H9 (cell line): ENCODE data around the gene EP300. TPM values are rescaled to one million over a fixed set of nuclear protein-coding genes. Genes with fewer than 3 reads are reported as not detected.

ENCODE experiments used
- DNase-seq: peaks from one replicate; pipeline ENCODE4 v3.0.0-alpha.2; 2017
- H2AFZ ChIP-seq: one replicate; pipeline ENCODE4 v1.6.1; 2013; ENCODE audit warnings: mild to moderate bottlenecking, low read length, control low read depth, moderate library complexity
- H2AK5ac ChIP-seq: 2 replicates; pipeline ENCODE4 v1.6.1; 2013; ENCODE audit warnings: low read length, control low read depth, mixed read lengths; ENCODE audit not compliant: insufficient read length
- H2BK120ac ChIP-seq: one replicate; pipeline ENCODE4 v1.6.1; 2013; ENCODE audit warnings: low read depth, mild to moderate bottlenecking, low read length, control low read depth, inconsistent platforms; ENCODE audit not compliant: poor library complexity, severe bottlenecking
- H2BK12ac ChIP-seq: 2 replicates; pipeline ENCODE4 v1.6.1; 2013; ENCODE audit warnings: low read length, control low read depth, mixed read lengths, low read depth; ENCODE audit not compliant: insufficient read length
- H2BK15ac ChIP-seq: 2 replicates; pipeline ENCODE4 v1.6.1; 2013; ENCODE audit warnings: low read depth, low read length, control low read depth
- H2BK20ac ChIP-seq: one replicate; pipeline ENCODE4 v1.6.1; 2013; ENCODE audit warnings: low read depth, mild to moderate bottlenecking, low read length, control low read depth, inconsistent platforms; ENCODE audit not compliant: poor library complexity, severe bottlenecking
- H2BK5ac ChIP-seq: 2 replicates; pipeline ENCODE4 v1.6.1; 2013; ENCODE audit warnings: low read length, control low read depth, mixed read lengths; ENCODE audit not compliant: insufficient read length
- H3K14ac ChIP-seq: 2 replicates; pipeline ENCODE4 v1.6.1; 2013; ENCODE audit warnings: low read length, control low read depth; ENCODE audit not compliant: insufficient read depth
- H3K18ac ChIP-seq: 2 replicates; pipeline ENCODE4 v1.6.1; 2013; ENCODE audit warnings: low read depth, mild to moderate bottlenecking, mixed read lengths, low read length, control low read depth; ENCODE audit not compliant: insufficient read length
- H3K23ac ChIP-seq: 2 replicates; pipeline ENCODE4 v1.6.1; 2013; ENCODE audit warnings: low read length, control low read depth, mixed read lengths, low read depth; ENCODE audit not compliant: insufficient read length
- H3K23me2 ChIP-seq: 2 replicates; pipeline ENCODE4 v1.6.1; 2013; ENCODE audit warnings: low read depth, mild to moderate bottlenecking, mixed read lengths, low read length, control low read depth; ENCODE audit not compliant: insufficient read length, poor library complexity, severe bottlenecking
- H3K27ac ChIP-seq: 2 replicates; pipeline ENCODE4 v1.5.1; 2013; ENCODE audit warnings: low read length, control low read depth, mixed read lengths, low read depth; ENCODE audit not compliant: insufficient read length
- H3K27me3 ChIP-seq: 2 replicates; pipeline ENCODE4 v1.6.1; 2013; ENCODE audit warnings: low read length, control low read depth, inconsistent platforms; ENCODE audit not compliant: insufficient read depth
- H3K4ac ChIP-seq: 2 replicates; pipeline ENCODE4 v1.6.1; 2013; ENCODE audit warnings: low read depth, mild to moderate bottlenecking, control low read depth, inconsistent platforms, low read length, moderate library complexity
- H3K4me1 ChIP-seq: 2 replicates; pipeline ENCODE4 v1.6.1; 2013; ENCODE audit warnings: low read length, control low read depth, inconsistent platforms; ENCODE audit not compliant: insufficient read depth
- H3K4me2 ChIP-seq: 2 replicates; pipeline ENCODE4 v1.6.1; 2013; ENCODE audit warnings: low read length, control low read depth, mixed read lengths; ENCODE audit not compliant: insufficient read length, insufficient read depth
- H3K56ac ChIP-seq: 2 replicates; pipeline ENCODE4 v1.6.1; 2013; ENCODE audit warnings: low read depth, mild to moderate bottlenecking, mixed read lengths, low read length, control low read depth; ENCODE audit not compliant: insufficient read length
- H3K79me1 ChIP-seq: 2 replicates; pipeline ENCODE4 v1.6.1; 2013; ENCODE audit warnings: low read depth, mild to moderate bottlenecking, moderate library complexity, low read length, control low read depth, inconsistent platforms; ENCODE audit not compliant: insufficient read depth, poor library complexity, severe bottlenecking
- H3K79me2 ChIP-seq: 2 replicates; pipeline ENCODE4 v1.6.1; 2013; ENCODE audit warnings: low read length, control low read depth, inconsistent platforms; ENCODE audit not compliant: insufficient read depth
- H3K9ac ChIP-seq: 2 replicates; pipeline ENCODE4 v1.6.1; 2013; ENCODE audit warnings: low read length, control low read depth, mixed read lengths; ENCODE audit not compliant: insufficient read length; ENCODE audit errors: extremely low read depth
- H3K9me3 ChIP-seq: one replicate; pipeline ENCODE4 v1.6.1; 2013; ENCODE audit warnings: low read depth, low read length, inconsistent platforms; ENCODE audit not compliant: control insufficient read depth
- H3T11ph ChIP-seq: one replicate; pipeline ENCODE4 v1.6.1; 2013; ENCODE audit warnings: mild to moderate bottlenecking, low read length, control low read depth, inconsistent platforms
- H4K20me1 ChIP-seq: one replicate; pipeline ENCODE4 v1.6.1; 2013; ENCODE audit not compliant: control insufficient read depth, insufficient read length, insufficient read depth
- H4K5ac ChIP-seq: 2 replicates; pipeline ENCODE4 v1.6.1; 2013; ENCODE audit warnings: low read depth, mild to moderate bottlenecking, mixed read lengths, low read length, control low read depth; ENCODE audit not compliant: insufficient read length
- H4K8ac ChIP-seq: replicated peaks from 2 replicates; pipeline ENCODE4 v1.6.1; 2013; ENCODE audit warnings: low read length, control low read depth, mixed read lengths, low read depth; ENCODE audit not compliant: insufficient read length
- H4K91ac ChIP-seq: 2 replicates; pipeline ENCODE4 v1.6.1; 2013; ENCODE audit warnings: low read depth, mild to moderate bottlenecking, moderate library complexity, mixed read lengths, low read length, control low read depth; ENCODE audit not compliant: insufficient read length
- H3K27ac Mint-ChIP-seq, 3 experiments: 2 replicates in 2 of 3; 3 replicates in 1 of 3; pipeline ENCODE4 v1.8.0; 2020 to 2021; ENCODE audit warnings: mixed read lengths in 3 of 3, mild to moderate bottlenecking in 1 of 3, moderate library complexity in 1 of 3
- H3K27me3 Mint-ChIP-seq: 2 replicates; pipeline ENCODE4 v1.8.0; 2021; ENCODE audit warnings: low read depth, mild to moderate bottlenecking, moderate library complexity, mixed read lengths
- H3K36me3 Mint-ChIP-seq, 3 experiments: 2 replicates in 2 of 3; 3 replicates in 1 of 3; pipeline ENCODE4 v1.8.0; 2020 to 2021; ENCODE audit warnings: low read depth in 3 of 3, mixed read lengths in 3 of 3; ENCODE audit not compliant: insufficient read depth in 1 of 3
- H3K4me1 Mint-ChIP-seq, 2 experiments: 2 replicates each; pipeline ENCODE4 v1.8.0; 2020; ENCODE audit warnings: mixed read lengths in 2 of 2
- H3K4me3 Mint-ChIP-seq, 2 experiments: 2 replicates in 1 of 2; 3 replicates in 1 of 2; pipeline ENCODE4 v1.8.0; 2020 to 2021; ENCODE audit warnings: mild to moderate bottlenecking in 2 of 2, mixed read lengths in 2 of 2, moderate library complexity in 1 of 2
- H3K9me3 Mint-ChIP-seq, 2 experiments: 2 replicates in 1 of 2; 3 replicates in 1 of 2; pipeline ENCODE4 v1.8.0; 2020; ENCODE audit warnings: mild to moderate bottlenecking in 2 of 2, mixed read lengths in 2 of 2, moderate library complexity in 1 of 2
- WGBS: extraction: QIAGEN DNeasy Blood & Tissue Kit; methylation state at CpG from one replicate; pipeline ENCODE4 v1.1.7; 2013; ENCODE audit warnings: missing lambda C conversion rate, low lambda C conversion rate, mixed read lengths; ENCODE audit not compliant: insufficient read length; ENCODE audit errors: extremely low coverage; 5-methylcytosine and 5-hydroxymethylcytosine counted together
- total RNA-seq: library from RNA; stranded (reverse); gene quantifications from 2 replicates; pipeline ENCODE4 v1.2.1, GENCODE V29; 2021
- TF ChIP-seq, protein P1 (sequence below): fragments of 200-600 bp; sonication (generic); conservative IDR thresholded peaks from 3 replicates; pipeline ENCODE4 v1.8.0; 2021; ENCODE audit warnings: antibody characterized with exemption, mild to moderate bottlenecking

Gene EP300
- total RNA-seq, 1 experiment from 2014 or later, result 136 TPM

DNA sequence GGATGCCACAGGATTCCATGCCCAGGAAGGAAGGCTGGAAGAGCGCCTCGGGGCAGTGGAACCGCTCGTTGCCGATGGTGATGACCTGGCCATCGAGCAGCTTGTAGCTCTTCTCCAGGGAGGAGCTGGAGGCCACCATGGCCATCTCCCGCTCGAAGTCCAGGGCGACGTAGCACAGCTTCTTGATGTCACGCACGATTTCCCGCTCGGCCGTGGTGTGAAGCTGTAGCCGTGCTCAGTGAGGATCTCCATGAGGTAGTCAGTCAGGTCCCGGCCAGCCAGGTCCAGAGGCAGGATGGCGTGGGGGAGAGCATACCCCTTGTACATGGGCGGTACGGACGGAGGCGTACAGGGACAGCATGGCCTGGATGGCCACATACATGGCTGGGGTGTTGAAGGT, 17.9 kb upstream of the EP300 start:
- Histone ChIP-seq H2AFZ (no peak overlapping the region), H3K9me3 (no peaks in the 10 kb centered on the region), H3K4me2 (no peak overlapping the region), H3K18ac (no peak overlapping the region), H4K8ac (no peak overlapping the region), H2AK5ac (no peak overlapping the region), H3K9ac (no peak overlapping the region), H3K56ac (no peak overlapping the region), H4K20me1 (no peaks in the 10 kb centered on the region), H3K23me2 (no peaks in the 10 kb centered on the region), H2BK120ac (no peak overlapping the region), H3K4ac (no peak overlapping the region), H2BK20ac (no peak overlapping the region), H3K4me1 (no peaks in the 10 kb centered on the region), H3K23ac (no peak overlapping the region), H3T11ph (no peak overlapping the region), H2BK5ac (no peak overlapping the region), H4K91ac (no peak overlapping the region), H3K79me2 (no peaks in the 10 kb centered on the region), H2BK12ac (no peak overlapping the region), H3K79me1 (no peaks in the 10 kb centered on the region), H3K27ac (no peak overlapping the region), H3K14ac (no peak overlapping the region; the same call in 1 of the 2 replicates), H4K5ac (no peak overlapping the region), H3K27me3 (no peaks in the 10 kb centered on the region), H2BK15ac (no peak overlapping the region)
- no peak overlapping the region for H3K4me3 Mint-ChIP-seq
- TF ChIP-seq, protein P1, sequence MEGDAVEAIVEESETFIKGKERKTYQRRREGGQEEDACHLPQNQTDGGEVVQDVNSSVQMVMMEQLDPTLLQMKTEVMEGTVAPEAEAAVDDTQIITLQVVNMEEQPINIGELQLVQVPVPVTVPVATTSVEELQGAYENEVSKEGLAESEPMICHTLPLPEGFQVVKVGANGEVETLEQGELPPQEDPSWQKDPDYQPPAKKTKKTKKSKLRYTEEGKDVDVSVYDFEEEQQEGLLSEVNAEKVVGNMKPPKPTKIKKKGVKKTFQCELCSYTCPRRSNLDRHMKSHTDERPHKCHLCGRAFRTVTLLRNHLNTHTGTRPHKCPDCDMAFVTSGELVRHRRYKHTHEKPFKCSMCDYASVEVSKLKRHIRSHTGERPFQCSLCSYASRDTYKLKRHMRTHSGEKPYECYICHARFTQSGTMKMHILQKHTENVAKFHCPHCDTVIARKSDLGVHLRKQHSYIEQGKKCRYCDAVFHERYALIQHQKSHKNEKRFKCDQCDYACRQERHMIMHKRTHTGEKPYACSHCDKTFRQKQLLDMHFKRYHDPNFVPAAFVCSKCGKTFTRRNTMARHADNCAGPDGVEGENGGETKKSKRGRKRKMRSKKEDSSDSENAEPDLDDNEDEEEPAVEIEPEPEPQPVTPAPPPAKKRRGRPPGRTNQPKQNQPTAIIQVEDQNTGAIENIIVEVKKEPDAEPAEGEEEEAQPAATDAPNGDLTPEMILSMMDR, result no peak
- peaks cover 0 to 2% of the 10 kb centered on the region in 2 experiments; a peak in 1 of 4 replicates for H3K4me1 Mint-ChIP-seq
- H3K27me3 Mint-ChIP-seq, result peaks cover 2% of the 10 kb centered on the region; the same call in 1 of the 2 replicates
- DNase-seq, result no peak
- H3K36me3 Mint-ChIP-seq, result no peaks in the 10 kb centered on the region
- H3K27ac Mint-ChIP-seq, result no peak overlapping the region; a peak in 1 of 7 replicates
- no CpG with 5 or more reads among the region's 22 CpGs for WGBS
- H3K9me3 Mint-ChIP-seq, result no peaks in the 10 kb centered on the region
